CD14-positive monocyte (primary cell): ENCODE data around the gene DOCK8. TPM values are rescaled to one million over a fixed set of nuclear protein-coding genes. Genes with fewer than 3 reads are reported as not detected.

Source experiments
- DNase-seq, 3 donors: peaks; one replicate each; pipeline ENCODE4 v3.0.0-alpha.2; 2011 to 2022
- H2AFZ ChIP-seq: 2 replicates; pipeline ENCODE4 v1.6.0; 2012; ENCODE audit warnings: mild to moderate bottlenecking, low read depth, low read length, inconsistent platforms; ENCODE audit not compliant: insufficient read depth, poor library complexity, severe bottlenecking
- H3K27ac ChIP-seq, 2 donors: 1 replicate in 1 of 2; 2 replicates in 1 of 2; pipeline ENCODE4 v1.5.1; 2012 to 2013; ENCODE audit warnings: low read length in 2 of 2, control low read depth in 1 of 2, inconsistent platforms in 1 of 2, low read depth in 1 of 2, mild to moderate bottlenecking in 1 of 2
- H3K27me3 ChIP-seq, 2 donors: one replicate each; pipeline versions ENCODE4 v1.6.0 to v1.6.1; 2011 to 2013; ENCODE audit warnings: low read length in 2 of 2; ENCODE audit not compliant: control insufficient read depth in 2 of 2, insufficient read depth in 2 of 2
- H3K36me3 ChIP-seq, 2 donors: replicated peaks in 1 of 2; 1 replicate in 1 of 2; 2 replicates in 1 of 2; pipeline versions ENCODE4 v1.5.1 to v1.6.1; 2012 to 2013; ENCODE audit warnings: low read length in 2 of 2, control low read depth in 1 of 2, inconsistent platforms in 1 of 2, mild to moderate bottlenecking in 1 of 2; ENCODE audit not compliant: insufficient read depth in 2 of 2, control insufficient read depth in 1 of 2
- H3K4me1 ChIP-seq, 2 donors: 1 replicate in 1 of 2; 2 replicates in 1 of 2; pipeline versions ENCODE4 v1.5.1 to v1.6.1; 2012 to 2013; ENCODE audit warnings: low read length in 2 of 2, control low read depth in 1 of 2, inconsistent platforms in 1 of 2, mild to moderate bottlenecking in 1 of 2, moderate library complexity in 1 of 2; ENCODE audit not compliant: insufficient read depth in 2 of 2, control insufficient read depth in 1 of 2
- H3K4me2 ChIP-seq: replicated peaks from 2 replicates; pipeline ENCODE3; 2012; ENCODE audit warnings: low read length, moderate library complexity, mild to moderate bottlenecking; ENCODE audit not compliant: poor library complexity, severe bottlenecking; ENCODE audit errors: extremely low read depth
- H3K4me3 ChIP-seq, 3 experiments: fragments of 200-600 bp in 1 of 3; sonication (generic) in 1 of 3; replicated peaks in 1 of 3; 1 replicate in 2 of 3; 2 replicates in 1 of 3; pipeline ENCODE4 v1.5.1; 2011 to 2013; ENCODE audit warnings: low read length in 3 of 3, mild to moderate bottlenecking in 3 of 3, control low read depth in 2 of 3, low read depth in 2 of 3, inconsistent platforms in 1 of 3, moderate library complexity in 1 of 3
- H3K79me2 ChIP-seq: 2 replicates; pipeline ENCODE4 v1.6.0; 2012; ENCODE audit warnings: mild to moderate bottlenecking, control low read depth, inconsistent platforms, low read length, moderate library complexity; ENCODE audit not compliant: insufficient read depth
- H3K9ac ChIP-seq: 2 replicates; pipeline ENCODE4 v1.6.0; 2017; ENCODE audit warnings: low read length, mild to moderate bottlenecking; ENCODE audit not compliant: insufficient read depth, poor library complexity, severe bottlenecking
- H3K9me3 ChIP-seq, 2 donors: replicated peaks in 1 of 2; 1 replicate in 1 of 2; 2 replicates in 1 of 2; pipeline versions ENCODE4 v1.5.1 to v1.6.1; 2012 to 2013; ENCODE audit warnings: low read length in 2 of 2, control low read depth in 1 of 2; ENCODE audit not compliant: control insufficient read depth in 1 of 2, insufficient read depth in 1 of 2
- H4K20me1 ChIP-seq: 2 replicates; pipeline ENCODE4 v1.6.0; 2012; ENCODE audit warnings: mild to moderate bottlenecking, low read length, control low read depth, moderate library complexity; ENCODE audit not compliant: insufficient read depth
- H3K27ac Mint-ChIP-seq, 7 donors: one replicate each; pipeline ENCODE4 v1.8.0; 2020; ENCODE audit warnings: mild to moderate bottlenecking in 7 of 7, mixed read lengths in 7 of 7, moderate library complexity in 6 of 7, inconsistent platforms in 2 of 7
- H3K27me3 Mint-ChIP-seq, 3 donors: one replicate each; pipeline ENCODE4 v1.8.0; 2021 to 2022; ENCODE audit warnings: low read depth in 3 of 3, mild to moderate bottlenecking in 3 of 3, mixed read lengths in 3 of 3, moderate library complexity in 3 of 3, inconsistent platforms in 1 of 3
- H3K36me3 Mint-ChIP-seq, 2 donors: one replicate each; pipeline ENCODE4 v1.8.0; 2020; ENCODE audit warnings: mixed read lengths in 2 of 2, inconsistent platforms in 1 of 2, mild to moderate bottlenecking in 1 of 2
- H3K4me1 Mint-ChIP-seq: one replicate; pipeline ENCODE4 v1.8.0; 2020; ENCODE audit warnings: mild to moderate bottlenecking, mixed read lengths
- H3K4me3 Mint-ChIP-seq, 2 donors: one replicate each; pipeline ENCODE4 v1.8.0; 2020; ENCODE audit warnings: mild to moderate bottlenecking in 2 of 2, mixed read lengths in 2 of 2, moderate library complexity in 1 of 2
- H3K9me3 Mint-ChIP-seq, 7 donors: one replicate each; pipeline ENCODE4 v1.8.0; 2020 to 2022; ENCODE audit warnings: mixed read lengths in 7 of 7, mild to moderate bottlenecking in 6 of 7, moderate library complexity in 6 of 7, inconsistent platforms in 2 of 7
- CTCF ChIP-seq: fragments of 200-600 bp; IDR thresholded peaks from one replicate; pipeline ENCODE4 v1.8.0; 2022; ENCODE audit warnings: antibody characterized with exemption, mild to moderate bottlenecking
- WGBS: methylation state at CpG from one replicate; pipeline ENCODE4 v1.1.5; 2013; ENCODE audit warnings: missing lambda C conversion rate; ENCODE audit not compliant: insufficient coverage; 5-methylcytosine and 5-hydroxymethylcytosine counted together
- intact Hi-C, 2 donors: fragments of 100-400 bp; cut with micrococcal nuclease; formaldehyde crosslinking; loops; one replicate each; pipeline versions ENCODE4 v1.15.0 to v1.15.1; 2023
- polyA plus RNA-seq, 3 donors: library from polyadenylated mRNA; depleted of rRNA in 1 of 3; unstranded in 2 of 3; stranded (reverse) in 1 of 3; fragments of 300-500 nt in 2 of 3; fragments of >200 nt in 1 of 3; fragmentation: Illumina TruSeq in 2 of 3; gene quantifications; 1 replicate in 2 of 3; 2 replicates in 1 of 3; pipeline ENCODE4 v1.2.3, GENCODE V29; 2012 to 2021

The DOCK8 gene
- polyA plus RNA-seq, 3 donors: 46.8 to 100 (median 95.4) TPM

DNA sequence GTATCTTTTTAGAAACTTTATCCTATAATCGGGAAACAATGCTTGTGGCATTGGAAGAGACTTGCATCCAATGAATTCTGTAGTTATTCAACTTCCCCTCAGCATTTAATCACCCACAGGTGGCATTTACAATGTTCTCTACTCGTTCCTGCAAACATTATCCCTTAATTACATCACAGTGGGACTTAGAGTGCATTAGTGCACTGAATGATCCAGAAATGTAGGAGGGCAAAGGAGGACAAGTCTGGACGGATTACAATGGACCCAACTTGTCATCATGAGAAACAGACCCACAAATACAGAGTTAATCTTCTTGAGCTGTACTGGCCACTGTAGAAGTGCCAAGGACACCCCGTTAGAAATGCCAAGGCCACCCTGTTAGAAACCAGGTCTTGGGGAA lies 129.1 kb downstream of the DOCK8 start:
- no peaks in the 10 kb centered on the region for H3K9me3 Mint-ChIP-seq
- no peak overlapping the region for H3K4me3 Mint-ChIP-seq
- Histone ChIP-seq H3K9ac (no peak overlapping the region), H3K4me1 (no peaks in the 10 kb centered on the region), H3K4me2 (no peak overlapping the region), H3K79me2 (peaks cover 24% of the 10 kb centered on the region), H3K4me3 (no peak overlapping the region), H3K36me3 (peaks cover 98 to 100% of the 10 kb centered on the region in 2 donors), H3K27ac (no peak overlapping the region), H3K9me3 (no peaks in the 10 kb centered on the region), H4K20me1 (peaks cover 98% of the 10 kb centered on the region), H2AFZ (no peak overlapping the region), H3K27me3 (no peaks in the 10 kb centered on the region)
- intact Hi-C loops: no loop called here
- no CpG with 5 or more reads among the region's 4 CpGs for WGBS
- peaks cover 91 to 99% of the 10 kb centered on the region in 2 donors for H3K36me3 Mint-ChIP-seq
- no peak for TF ChIP-seq CTCF
- DNase-seq: no peak
- no peak overlapping the region for H3K27ac Mint-ChIP-seq
- H3K4me1 Mint-ChIP-seq: no peaks in the 10 kb centered on the region
- H3K27me3 Mint-ChIP-seq: no peaks in the 10 kb centered on the region

DNA sequence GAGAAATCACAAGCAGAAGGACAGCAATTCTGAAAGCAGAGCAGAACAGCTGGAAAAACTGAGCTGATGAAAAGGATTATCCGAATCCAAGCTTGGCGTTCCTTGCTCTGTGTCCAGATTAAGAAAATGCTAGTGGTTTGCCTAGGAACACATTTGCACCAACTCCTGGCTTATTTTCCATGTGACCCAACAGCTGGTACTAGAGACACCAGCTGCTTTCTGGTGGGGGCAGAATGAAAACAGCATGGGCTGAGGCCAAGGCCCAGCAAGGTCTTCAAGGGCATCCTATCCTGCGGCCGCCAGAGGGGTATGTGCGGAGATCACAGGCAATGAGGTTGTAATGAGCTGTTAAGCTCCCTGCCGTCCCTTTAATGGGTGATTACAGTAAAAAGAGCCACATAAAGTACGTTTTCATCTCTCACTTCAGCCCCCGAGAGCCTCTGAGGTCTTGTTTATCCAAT lies 131.5 kb downstream of the DOCK8 start:
- Histone ChIP-seq H3K4me1 (no peaks in the 10 kb centered on the region), H3K79me2 (peaks cover 45% of the 10 kb centered on the region), H3K9ac (no peak overlapping the region), H3K27ac (no peak overlapping the region), H4K20me1 (peaks cover 98% of the 10 kb centered on the region), H3K4me3 (no peak overlapping the region), H3K27me3 (no peaks in the 10 kb centered on the region), H3K4me2 (no peak overlapping the region), H3K36me3 (peaks cover 99 to 100% of the 10 kb centered on the region in 2 donors), H3K9me3 (no peaks in the 10 kb centered on the region), H2AFZ (no peak overlapping the region)
- Mint-ChIP-seq H3K36me3 (peaks cover 94 to 98% of the 10 kb centered on the region in 2 donors), H3K4me3 (no peak overlapping the region), H3K27ac (no peak overlapping the region), H3K4me1 (no peaks in the 10 kb centered on the region), H3K9me3 (no peaks in the 10 kb centered on the region), H3K27me3 (no peaks in the 10 kb centered on the region)
- intact Hi-C loops: no loop called here
- WGBS: 89% methylated on average over 6 of the region's 8 CpGs
- no peak for TF ChIP-seq CTCF
- no peak for DNase-seq
